CD4-positive, alpha-beta T cell treated with Interleukin-2 at 100 ng/mL for 4 hours (primary cell): Measurements from ENCODE around the gene APOBEC3B.
"Not testable (repeated sequence)": the region's sequence is repeated elsewhere in the genome, so short reads cannot be mapped to it uniquely, and the experiment has no call there.

Experiments
- DNase-seq: peaks from one replicate; pipeline ENCODE4 v3.0.0-alpha.2; 2020; ENCODE audit warnings: low spot score

Gene APOBEC3B

DNA sequence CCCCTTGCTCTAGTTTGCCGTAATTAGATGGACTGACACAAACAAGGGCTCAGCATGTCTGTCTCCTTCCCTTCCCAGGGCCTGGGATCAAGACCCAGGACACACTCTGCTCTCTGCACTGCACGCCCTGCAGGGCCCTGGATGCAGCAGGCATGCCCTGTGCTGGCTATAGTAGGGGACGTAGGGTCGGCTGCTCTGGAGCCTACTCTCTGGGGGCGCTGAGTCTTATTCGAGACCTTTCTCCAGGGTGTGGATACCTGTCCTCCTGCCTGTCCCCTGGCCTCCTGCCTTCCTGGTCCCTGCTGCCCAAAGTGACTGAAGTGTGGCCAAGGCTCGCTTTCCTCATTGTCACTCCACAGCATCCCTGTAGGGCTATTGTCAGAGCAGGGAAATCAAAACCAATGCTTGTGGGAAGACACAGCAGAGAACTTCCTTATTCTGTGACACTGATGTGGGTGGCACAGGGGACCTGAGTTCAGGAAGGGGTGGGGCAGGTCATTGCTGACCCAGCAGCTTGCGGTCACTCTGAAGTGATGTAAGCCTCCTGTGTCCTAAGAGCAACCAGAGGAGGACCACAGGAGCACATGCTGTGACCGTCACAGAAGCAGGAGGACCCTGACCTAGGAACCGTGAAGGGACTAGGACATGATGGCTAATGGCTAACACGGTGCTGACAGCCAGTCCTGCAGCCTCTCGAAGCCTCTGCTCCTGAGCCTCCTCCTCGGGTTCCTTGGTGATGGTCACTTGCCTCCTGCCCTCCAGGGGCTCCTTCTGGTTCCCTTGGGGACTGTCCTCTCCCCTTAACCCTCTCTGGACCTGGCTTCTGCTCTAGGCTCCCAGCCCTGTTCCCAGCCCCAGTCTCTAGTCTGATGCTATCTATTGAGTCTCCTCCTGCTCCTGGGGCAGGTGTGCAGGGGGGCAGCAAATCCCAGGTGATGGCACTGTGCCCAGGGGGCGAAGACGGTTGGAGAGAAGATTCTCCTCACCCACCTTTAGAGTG is 14.4 kb upstream of the APOBEC3B start:
- no peak for DNase-seq

DNA sequence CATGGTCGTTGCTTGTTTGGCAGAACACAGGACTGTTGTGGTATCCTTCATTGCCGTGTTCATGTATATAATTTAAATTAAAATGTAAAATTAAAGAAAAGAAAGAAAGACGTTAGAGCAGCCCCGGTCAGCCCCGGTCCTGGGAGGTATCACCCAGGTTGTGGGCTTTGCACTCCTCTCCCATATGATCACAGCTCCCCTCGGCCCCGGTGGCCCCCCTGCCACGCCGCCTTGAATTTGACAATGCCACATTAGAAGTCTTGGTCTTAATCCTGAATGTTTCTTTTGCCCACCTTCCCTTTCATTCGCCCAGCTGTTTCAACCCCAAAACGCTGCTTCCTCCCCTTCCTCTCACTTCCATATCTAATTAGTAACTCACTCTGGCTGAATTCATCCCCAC is 13.3 kb upstream of the APOBEC3B start:
- DNase-seq, result no peak

DNA sequence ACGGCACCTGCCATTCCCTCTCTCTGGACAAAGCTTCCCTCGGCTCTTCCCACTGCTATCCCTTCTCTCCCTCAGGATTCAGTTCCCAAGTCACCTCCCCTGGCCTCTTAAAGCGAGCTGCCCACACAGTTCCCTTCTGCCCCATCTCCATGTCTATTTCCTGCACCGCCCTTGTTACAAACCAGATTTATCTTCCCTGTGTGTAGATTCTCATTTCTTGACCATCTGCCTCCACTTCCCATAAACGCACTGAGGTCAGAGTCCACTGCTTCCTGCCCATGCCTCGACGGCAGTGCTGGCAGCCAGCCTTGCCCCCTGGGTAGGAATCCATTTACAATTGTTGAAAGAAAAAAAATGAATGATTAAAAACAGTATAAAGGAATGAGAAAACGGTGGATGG is 11.6 kb upstream of the APOBEC3B start:
- no peak for DNase-seq

DNA sequence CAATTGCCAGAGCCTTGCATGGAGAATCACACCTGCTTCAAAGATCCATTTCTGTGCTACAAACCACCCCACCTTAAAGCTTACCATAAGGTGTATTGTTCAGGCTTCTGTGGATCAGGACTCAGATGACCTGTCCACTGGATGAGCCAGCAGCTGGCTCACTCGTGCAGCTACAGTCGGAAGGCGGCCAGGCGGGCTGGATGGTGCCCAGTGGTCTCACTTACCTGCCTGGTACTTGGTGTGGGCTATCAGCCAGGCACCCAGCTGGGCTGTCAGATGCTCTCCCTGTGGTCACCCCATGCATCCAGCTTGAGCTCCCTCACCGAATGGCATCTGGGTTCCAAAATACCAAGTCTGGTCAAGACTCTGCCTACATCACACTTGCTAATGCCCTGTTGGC is 10.9 kb upstream of the APOBEC3B start:
- no peak for DNase-seq

DNA sequence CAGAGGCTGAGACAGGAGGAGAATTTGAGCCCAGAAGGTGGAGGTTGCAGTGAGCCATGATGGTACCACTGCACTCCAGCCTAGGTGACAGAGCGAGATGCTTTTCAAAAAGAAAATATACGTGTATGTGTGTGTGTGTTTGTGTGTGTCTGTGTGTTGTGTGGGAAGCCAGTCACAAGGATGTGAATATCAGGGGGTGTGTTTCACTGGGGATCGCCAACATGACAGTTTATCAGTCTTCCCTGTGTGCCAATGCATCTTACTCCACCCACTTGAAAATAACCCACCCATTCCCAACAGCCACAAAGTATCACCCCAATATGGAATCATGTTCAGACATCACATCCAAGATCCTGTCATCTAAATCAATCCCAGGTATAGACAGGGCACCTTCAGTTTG is 10.4 kb upstream of the APOBEC3B start:
- no peak for DNase-seq

DNA sequence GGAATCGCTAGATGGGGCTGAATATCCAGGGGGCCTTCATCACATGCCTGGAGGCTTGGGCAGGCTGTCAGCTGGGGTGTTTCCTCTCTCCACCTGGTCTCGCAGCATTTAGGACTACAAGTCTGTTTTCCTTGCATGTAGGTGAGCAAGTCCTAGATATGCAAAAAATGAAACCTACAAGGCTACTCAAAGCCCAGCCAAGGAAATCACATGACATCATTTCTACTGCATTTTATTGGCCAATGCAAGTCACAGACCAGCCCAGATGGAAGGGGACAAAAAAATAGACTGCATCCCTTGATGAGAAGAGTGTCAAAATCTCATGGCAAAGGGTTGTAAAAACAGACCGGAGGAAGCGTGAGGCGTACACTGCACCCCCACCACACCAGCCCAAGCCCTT is 9.6 kb upstream of the APOBEC3B start:
- no peak for DNase-seq

DNA sequence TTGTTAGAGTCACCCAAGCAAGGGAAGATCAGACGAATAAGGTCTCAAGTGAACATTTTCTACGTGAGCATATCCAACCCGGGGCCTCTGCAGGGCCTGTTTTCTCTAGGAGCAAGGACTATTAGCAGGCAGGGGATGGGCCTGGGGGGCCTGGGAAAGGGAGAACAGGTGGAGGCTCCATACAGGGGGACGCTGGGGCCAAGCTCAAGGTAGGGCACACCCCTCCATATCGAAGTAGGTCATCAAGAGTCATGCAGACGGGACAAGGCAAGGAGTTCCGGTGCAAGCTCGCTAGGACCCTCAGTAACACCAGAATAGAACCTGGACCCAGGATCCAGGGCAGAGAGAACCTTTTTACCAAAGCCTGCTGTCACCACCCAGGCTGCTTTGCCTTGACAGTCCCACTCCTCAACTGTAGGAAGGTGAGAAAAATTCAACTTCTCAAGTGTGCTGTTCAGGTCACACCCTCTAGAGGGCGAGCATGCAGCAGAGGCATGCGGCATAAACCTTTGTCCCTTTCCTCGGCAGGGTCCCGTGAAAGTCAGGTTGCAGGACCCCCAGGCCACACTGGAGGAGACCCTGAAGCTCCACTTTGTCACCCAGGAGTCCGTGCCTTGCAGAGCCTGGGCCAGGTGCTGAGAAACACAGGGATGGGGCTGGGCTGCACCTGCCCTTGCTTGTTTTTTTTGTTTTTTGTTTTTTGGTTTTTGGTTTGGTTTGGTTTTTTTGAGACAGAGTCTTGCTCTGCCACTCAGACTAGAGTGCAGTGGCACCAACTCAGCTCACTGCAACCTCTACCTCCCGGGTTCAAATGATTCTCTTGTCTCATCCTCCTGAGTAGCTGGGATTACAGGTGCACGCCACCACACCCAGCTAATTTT is 8.6 kb upstream of the APOBEC3B start:
- peak; percentile 67 for DNase-seq

DNA sequence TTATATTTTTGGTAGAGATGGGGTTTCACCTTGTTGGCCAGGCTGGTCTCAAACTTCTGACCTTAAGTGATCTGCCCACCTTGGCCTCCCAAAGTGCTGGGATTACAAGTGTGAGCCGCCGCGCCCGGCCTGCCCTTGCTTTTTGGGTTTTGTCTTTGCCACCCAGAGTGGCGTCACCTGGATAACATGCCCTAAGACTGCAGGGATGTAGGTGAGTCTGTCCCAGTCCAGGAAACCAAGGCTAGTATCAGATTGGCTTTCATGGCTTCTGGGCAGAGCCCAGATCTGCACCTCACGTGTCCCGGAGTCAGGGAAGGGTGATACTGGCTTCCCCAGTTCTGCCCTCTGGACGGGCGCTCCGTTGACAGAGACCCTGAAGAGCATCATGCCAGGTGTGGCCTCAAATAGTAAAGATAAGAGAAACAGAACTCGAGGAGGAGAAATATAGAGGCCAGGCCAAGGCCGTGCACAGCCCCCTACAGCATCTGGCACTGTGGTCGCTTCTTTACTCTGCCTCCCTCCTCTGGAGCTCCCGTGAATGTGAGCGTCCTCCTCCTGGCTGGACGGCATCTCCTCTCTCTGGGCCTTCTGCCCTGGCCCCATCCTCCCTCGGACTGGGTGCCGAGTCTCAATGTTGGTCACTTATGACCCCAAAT is 7.8 kb upstream of the APOBEC3B start:
- DNase-seq, result no peak

DNA sequence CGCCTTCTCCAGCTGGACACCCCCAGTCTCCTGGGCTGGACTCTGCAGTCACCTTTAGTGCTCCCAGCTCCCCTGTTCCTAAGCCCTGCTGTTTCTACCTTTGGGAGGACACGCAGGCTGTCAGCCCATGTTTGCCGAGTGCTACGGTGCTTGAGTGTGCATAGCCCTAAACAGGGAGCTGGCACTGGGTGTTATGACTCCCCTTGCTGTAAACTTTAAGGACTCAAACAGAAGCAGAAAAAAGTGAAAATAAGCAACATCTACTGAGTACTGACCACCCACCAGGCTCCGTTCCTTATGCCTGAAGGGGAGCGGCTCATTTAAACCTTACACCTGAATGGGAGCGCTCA is 7.3 kb upstream of the APOBEC3B start:
- no peak for DNase-seq

DNA sequence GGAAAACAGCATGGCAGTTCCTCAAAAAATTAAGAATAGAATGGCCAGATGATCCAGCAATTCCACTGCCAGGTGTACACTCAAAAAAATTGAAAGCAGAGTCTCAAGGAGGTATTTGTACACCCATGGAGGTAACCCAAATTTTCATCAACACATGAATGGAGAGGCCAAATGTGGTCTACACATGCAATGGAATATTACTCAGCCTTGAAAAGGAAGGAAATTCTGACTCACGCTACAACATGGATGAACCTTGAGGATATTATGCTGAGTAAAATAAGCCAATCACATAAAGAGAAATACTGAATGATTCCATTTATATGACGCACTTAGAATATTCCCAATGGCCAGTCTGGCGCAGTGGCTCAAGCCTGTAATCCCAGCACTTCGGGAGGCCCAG is 4.9 kb upstream of the APOBEC3B start:
- not testable (repeated sequence) for DNase-seq

DNA sequence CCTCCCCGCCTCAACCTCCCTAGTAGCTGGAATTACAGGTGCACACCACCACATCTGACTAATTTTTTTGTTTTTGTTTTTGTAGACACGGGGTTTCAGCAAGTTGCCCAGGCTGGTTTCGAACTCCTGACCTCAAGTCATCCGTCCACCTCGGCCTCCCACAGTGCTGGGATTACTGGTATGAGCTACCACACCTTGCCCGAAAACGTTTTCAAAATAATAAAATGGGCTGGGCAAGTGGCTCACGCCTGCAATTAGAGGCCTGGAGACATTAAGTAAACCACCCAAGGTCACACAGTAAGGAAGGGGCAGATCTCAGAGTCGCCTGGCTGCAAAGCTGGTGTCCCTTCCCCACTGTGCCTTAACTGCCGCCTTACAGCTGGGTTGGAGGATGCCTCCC is 1.6 kb upstream of the APOBEC3B start:
- not testable (repeated sequence) for DNase-seq

DNA sequence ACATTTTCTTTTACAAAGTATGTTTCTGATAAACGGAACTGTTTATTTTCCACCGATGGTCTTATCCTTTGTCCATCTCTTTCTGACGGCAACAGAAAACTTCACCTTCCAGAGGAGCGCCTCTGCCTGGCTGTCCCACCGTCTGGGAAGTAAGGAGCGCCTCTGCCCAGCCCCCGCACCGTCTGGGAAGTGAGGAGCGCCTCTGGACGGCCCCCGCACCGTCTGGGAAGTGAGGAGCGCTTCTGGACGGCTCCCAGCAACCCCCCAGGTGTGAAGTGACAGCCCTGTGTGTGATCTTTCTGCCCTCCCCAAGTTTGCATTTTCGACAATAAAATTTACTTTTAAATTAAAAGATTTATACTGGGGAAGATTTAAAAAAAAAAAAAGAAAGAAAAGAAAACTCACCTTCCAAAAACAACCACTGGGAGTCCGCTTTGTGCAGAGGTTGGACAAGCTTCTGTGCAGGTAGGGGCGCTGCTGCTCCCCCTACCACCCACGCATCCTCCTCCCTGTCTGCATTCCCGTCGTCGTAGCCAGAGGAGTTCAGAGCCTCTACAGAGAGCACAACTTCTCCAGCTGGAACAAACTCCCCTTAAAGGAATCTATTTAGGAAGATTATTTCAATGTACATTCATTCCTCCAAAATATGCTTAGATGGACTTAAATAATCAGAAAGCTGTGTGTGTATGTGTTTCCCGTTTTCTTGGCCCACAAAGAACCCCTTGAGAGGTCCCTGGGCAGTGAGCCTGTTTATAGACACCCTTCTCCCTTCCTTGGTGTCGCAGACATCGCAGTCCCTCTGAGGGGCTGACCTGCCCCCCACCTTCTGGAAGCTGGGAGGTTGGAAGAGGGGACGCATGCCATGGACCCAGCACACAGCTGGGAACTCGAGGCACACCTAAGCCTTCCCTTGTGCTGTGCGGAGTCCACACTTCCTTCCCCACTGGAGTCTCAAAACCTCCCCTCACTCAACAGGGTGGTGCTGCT is 849 bp upstream of the APOBEC3B start:
- no peak for DNase-seq

DNA sequence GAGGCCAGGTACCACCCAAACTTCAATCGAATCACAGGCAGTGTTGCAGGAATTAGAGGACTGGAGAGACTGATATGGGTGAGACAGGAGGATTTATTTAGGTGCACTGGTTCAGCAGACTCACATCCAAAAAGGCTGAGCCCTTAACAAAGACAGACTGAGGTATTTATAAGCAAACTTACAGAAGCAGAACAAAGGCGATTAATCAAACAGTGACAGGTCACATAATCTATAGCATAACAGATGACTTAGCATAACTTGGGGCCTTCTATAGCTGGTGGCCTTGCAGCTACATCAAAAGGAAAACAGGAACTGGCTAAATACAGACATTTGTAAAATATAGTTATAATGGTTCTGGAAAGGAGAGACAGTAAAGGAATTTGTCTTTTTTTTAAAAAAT is 2.1 kb downstream of the APOBEC3B start:
- DNase-seq, result no peak

DNA sequence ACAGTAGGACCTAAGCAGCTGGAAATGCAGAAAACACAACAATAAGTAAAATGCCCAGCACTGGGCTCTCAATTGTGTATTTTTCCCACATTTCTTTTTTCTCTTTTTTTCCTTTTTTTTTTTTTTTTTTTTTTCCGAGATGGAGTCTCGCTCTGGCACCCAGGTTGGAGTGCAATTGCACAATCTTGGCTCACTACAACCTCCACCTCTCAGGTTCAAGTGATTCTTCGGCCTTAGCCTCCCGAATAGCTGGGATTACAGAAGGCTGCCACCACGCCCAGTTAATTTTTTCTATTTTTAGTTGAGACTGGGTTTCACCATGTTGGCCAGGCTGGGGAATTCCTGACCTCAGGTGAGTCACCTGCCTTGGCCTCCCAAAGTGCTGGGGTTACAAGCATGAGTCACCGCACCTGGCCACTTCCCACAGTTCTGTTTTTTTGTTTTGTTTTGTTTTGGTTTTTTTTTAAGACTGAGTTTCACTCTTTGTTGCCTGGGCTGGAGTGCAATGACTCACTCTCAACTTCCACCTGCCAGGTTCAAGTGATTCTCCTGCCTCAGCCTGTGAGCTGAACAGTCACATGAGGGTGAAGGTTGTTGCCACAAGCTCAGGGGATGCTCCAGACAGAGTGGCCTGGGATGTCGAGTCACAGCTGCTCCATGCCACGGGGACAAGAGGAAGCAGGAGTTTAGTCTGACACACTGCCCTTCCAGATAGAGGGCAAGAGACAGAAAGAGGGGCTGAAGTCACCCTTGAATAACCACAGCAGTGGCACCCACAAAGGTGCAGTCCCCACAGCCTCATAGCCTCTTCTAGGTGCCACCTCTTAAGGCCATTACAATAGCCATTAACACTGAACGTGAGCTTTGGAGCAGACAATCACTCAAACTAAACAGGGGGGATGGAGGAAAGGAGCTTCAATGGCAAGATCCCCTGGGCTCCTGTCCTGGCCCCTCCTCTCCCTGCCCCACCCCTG is 2.9 kb downstream of the APOBEC3B start:
- DNase-seq, result peak; percentile 92

DNA sequence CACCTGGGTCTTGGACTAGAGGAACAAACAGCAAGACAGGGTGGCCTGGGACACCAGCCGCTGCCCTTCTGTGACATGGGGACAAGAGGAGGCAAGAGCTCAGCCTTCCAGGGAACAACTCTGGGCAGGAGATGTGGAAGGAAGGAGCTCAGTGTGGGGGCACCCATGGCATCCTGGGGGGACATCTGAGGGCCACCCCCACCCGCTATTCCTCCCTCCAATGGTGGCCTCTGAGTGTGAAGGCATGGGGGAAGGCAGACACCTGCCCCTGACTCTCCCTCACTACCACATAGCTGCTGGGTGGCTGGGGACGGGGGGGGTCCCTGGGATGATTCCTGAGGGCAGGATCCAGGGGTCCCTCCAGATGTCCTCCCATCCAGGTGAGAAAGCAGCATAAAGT is 4.5 kb downstream of the APOBEC3B start:
- no peak for DNase-seq

DNA sequence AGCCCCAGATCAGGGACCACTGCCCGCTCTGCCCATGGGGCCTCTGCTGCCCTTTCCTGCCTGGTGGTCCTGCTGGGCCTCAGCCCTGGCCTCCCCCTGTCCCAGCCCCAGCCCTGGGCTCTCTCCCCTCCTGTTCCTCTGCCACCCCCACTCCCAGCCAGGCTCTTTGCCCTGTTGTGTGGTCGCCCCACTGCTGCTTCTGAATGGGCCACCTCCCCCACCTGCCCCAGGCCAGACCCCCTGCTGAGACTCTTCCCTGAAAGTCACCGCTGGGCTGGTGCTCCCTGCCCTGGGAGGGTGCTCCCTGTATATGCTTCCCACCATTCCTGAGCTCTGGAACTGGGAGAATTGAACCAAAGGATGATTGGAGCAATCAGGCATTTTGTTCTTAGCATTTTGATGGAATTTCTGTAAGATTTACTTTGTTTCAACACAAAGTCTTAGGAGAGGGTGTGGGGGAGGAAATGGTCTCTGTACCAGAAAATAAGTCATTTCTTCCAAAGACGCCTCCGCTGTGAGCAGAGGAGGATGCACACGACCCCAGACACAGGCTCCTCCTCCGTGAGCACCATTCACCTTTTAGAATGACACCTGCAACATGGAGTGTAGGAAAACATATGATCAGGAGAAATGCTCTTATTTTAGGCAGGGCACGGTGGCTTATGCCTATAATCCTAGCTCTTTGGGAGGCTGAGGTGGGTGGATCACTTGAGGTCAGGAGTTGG is 5.2 kb downstream of the APOBEC3B start:
- DNase-seq, result no peak

DNA sequence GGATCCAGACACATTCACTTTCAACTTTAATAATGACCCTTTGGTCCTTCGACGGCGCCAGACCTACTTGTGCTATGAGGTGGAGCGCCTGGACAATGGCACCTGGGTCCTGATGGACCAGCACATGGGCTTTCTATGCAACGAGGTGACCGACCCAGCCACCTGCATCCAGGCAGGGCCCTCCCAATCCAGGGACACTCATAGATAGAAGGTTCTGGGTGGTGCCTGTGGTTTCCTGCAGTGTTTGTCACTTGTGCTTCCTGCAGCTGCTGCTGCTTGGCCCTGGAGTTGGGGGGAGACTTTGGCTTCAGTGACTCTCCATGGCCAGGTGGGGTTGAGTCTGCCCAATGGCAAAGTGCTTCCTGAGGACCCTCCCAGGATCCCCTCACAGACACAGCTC is 7.3 kb downstream of the APOBEC3B start:
- DNase-seq, result peak; percentile 53

DNA sequence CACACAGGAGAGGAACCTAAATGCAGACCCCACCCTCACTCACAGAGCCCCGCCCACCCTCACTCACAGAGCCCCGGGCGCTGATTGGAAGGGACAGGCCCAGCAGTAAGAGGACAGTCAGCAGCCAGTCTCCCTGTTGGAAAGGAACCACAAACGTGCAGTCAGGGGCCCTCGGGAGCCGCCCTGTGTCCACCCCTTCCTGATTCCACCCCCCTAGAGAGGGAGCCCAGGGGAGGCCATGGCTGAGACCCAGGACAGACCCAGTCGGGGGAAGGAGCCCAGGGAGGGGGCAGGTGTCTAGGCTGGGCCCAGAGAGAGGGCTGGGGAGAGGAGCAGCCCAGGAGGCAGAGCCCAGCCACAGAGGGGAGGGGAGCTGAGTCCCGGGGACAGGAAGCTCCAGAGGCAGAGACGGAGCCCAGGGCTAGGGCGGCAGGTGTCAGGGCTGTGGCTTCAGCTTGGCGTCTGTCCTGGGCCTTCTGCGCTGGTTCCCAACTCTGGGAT is 10.8 kb downstream of the APOBEC3B start:
- not testable (repeated sequence) for DNase-seq

DNA sequence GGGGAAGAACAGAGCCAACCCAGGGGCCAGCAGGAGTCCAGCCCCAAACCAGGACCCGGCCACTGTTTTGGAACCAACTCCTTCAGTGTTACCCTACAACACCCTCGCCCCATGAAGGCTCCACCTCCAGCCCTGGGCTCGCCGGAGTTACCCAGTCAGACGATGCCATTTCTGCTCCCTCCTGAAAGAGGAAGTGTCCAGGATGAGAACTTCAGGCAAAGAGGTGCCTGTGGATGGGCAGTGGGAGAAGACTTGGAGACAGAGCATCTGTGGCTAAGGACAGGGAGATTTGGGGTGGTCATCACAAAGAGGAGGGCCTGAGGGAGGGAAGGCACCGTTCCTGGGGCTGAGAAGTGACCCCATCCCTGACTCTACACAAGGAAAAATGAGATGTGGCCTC is 14.0 kb downstream of the APOBEC3B start:
- DNase-seq, result no peak
